Measurements from ENCODE around the gene SLC9A3.

The SLC9A3 gene

DNA sequence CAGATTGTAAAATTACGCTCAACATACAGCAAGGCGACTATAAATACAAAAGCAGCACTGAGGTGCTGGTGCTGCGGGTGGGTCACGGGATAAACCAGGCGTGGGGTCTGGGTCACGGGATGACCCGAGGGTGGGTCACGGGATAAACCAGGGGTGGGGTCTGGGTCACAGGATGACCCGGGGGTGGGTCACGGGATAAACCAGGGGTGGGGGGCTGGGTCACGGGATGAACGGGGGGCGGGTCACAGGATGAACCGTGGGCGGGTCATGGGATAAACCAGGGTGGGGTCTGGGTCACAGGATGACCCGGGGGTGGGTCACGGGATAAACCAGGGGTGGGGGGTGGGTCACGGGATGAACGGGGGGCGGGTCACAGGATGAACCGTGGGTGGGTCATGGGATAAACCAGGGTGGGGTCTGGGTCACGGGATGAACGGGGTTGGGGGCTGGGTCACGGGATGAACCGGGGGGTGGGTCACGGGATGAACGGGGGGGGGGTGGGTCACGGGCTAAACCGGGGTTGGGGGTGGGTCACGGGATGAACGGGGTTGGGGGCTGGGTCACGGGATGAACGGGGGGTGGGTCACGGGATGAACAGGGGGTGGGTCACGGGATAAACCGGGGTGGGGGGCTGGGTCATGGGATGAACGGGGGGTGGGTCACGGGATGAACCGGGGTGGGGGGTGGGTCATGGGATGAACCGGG, 30.2 kb upstream of the SLC9A3 start:
- no peak for DNase-seq (ENCODE audit: low read depth in 2 of 2)

DNA sequence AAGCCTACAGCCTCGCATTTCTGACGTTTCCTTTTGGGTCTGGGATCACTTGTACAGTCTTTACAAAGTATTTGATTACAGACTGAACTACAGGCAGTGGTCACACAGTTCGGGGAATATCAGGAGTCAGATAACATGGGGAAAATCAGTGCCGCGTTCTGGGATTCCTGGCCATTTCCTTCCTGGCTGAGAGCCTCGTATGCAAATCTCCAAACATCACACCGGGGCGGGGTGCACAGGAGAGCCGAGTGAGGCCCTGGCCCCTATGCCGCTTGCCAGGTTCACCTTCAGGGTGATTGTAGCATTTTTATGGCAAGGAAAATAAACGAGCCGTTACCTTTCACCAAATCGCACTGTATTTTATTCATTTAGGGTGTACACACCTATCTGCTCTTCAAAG, 29.6 kb upstream of the SLC9A3 start:
- no peak for DNase-seq (ENCODE audit: low read depth in 2 of 2)

- no peak for DNase-seq (ENCODE audit: low read depth in 2 of 2)
Measured at GRCh38 chr5:551406-551805, 27.2 kb upstream of the SLC9A3 start.

GRCh38 chr5:549229-549628, 25.0 kb upstream of the SLC9A3 start:
- DNase-seq (ENCODE audit: low read depth in 2 of 2) = no peak

GRCh38 chr5:548256-548655, 24.0 kb upstream of the SLC9A3 start:
- no peak for DNase-seq (ENCODE audit: low read depth in 2 of 2)

GRCh38 chr5:547086-547924, 23.1 kb upstream of the SLC9A3 start:
- no peak for DNase-seq (ENCODE audit: low read depth in 2 of 2)

DNA sequence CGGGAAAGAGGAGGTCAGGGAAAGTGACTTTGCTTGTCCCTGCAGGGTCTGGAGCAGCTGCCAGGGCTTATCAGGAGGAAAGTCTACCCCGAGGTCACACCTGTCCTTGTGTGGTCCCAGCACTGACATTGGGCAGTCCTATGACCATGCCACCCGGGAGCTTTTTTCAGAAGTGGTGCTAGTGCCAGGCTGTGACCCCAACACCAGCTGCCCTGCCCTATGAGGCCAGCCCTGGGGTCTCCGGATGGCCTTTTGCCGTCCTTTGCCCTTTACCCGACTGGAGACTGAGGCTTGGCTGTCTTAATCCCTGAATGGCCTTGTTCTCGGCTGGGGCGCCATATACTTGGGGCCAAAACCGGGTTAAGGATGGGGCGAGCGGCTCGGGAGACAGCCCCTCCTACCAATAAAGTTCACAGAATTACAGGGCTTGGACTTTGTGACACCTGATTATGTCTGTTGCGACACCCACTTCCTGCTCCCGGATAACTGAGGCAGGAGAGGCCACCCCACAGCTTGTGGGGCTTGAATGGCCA, 22.2 kb upstream of the SLC9A3 start:
- no peak for DNase-seq (ENCODE audit: low read depth in 2 of 2)

DNA sequence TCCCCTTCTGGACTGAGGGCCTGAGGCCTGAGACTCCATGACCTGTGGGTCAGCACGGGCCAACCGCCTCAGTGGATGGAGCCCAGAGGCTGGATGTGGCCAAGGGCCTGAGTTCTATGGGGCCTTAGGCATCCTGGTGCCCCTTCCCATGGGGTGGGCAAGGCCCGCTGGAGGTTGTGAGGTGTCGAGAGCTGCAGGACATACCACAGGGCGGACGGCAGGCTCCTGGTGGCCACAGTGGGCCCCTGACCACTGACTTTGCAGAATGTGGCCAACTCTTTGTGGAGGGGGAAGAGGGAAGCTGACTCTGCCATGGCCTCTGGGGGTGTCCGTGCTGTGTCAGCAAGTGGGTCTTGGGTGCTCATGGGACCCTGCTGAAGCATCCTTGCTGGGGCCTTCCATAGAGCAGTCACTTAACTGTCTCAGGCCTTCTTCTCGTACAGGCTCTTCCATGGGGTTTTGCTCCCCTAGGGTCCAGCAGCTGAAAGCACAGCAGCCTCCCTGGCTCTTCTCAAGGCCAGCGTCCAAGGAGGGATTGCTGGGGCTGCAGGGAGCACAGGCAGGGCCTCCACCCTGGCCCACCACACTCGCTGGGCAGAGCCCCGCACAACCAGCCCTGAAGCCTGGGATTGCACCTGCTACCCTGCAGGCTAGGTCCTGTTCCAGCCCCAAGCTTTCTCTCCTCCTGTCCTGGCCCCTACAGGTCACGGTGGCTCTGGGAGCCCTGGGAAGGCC, 21.6 kb upstream of the SLC9A3 start:
- DNase-seq (ENCODE audit: low read depth in 2 of 2) = no peak

- no peak for DNase-seq (ENCODE audit: low read depth in 2 of 2)
Measured at GRCh38 chr5:544675-545355, 20.6 kb upstream of the SLC9A3 start.

DNA sequence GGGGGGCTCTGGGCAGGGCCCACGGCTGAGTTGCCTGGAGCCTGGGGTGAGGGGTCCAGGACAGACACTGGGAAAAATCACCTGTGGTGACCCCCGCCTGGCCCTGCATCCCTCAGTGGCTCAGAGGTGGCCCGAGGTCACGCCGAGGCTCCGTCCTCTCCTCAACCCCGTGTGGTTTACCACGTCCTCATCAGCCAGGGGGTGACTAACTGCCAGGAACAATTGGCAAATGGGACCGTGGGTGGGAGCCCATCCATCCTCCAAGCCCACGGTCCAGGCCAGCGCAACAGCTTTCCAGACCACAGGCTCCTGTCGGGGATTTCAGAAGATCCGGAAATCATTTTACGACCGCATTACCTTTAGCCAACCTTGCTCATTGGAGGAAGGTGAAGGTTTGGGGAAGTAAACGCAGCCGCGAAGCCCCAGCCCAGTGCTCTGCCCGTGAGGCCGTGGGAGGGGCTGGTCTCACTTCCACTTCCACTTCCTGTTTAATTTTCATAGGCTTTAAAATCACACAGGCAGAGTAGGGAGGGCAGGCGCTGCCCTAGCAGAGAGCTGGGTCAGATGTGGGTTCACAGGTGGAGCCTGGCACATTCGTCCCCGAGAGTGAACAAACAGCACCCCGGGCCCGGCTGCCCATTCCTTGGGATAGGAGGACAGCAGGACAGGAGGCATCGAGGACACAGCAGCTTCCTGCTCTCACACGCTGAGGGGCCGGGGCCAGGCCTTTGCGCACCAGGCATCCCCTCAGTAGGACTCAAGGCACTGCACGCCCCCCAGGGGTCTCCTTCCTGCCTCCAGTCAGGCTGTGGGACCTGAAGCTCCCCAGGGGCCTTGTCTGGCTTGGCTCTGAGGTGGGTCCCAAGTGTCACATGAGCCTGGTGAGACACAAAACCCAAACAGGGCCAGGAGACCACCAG, 19.8 kb upstream of the SLC9A3 start:
- DNase-seq (ENCODE audit: low read depth in 2 of 2) = peak; percentile 19 to 24

- no peak for DNase-seq (ENCODE audit: low read depth in 2 of 2)
Measured at GRCh38 chr5:543351-543750, 19.1 kb upstream of the SLC9A3 start.

DNA sequence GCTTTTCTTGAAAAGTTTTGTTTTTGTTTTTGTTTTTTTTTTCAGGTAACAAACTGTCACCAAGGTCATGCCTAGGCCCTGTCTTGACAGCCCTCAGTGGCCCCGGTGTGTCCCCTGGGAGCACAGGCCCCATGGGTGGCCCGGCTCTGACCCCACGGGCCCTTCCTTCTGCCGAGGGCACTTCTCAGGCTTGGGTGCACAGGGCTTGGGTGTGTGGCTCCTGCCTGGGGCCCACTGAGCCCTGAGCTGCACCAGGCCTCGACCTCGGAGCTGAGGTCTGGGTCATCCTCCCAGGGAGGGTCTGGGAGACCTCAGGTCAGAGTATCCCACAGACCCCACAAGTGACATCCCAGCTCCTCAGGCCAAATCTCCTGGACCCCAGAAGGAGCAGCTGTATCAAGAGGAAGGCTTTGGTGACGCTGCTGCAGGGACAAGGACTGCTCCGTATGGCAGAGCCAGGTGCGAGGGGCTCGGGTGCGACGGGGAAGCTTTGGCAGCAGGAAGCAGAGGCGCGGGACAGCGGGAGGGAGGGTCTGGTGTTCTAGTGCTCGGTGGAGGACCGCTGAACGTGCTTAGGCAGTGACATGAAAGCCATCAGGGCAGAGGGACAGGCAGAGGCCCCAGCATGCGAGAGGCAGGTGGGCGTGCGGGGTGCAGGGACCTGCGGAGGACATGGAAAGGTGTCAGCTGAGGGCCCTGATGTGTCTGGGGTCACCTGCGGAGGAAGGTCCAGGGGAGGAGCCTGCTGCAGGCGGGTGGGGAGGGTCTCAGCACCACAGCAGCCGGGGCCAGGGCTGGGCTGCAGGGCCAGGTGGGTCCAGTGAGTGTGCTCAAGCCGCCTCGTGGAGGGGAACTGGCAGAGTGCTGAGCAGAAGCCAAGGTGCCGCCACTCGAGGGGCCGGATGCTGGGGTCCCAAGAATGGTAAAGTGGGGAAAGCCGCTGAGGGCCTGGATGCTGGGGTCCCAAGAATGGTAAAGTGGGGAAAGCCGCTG, 18.4 kb upstream of the SLC9A3 start:
- DNase-seq (ENCODE audit: low read depth in 2 of 2) = no peak

DNA sequence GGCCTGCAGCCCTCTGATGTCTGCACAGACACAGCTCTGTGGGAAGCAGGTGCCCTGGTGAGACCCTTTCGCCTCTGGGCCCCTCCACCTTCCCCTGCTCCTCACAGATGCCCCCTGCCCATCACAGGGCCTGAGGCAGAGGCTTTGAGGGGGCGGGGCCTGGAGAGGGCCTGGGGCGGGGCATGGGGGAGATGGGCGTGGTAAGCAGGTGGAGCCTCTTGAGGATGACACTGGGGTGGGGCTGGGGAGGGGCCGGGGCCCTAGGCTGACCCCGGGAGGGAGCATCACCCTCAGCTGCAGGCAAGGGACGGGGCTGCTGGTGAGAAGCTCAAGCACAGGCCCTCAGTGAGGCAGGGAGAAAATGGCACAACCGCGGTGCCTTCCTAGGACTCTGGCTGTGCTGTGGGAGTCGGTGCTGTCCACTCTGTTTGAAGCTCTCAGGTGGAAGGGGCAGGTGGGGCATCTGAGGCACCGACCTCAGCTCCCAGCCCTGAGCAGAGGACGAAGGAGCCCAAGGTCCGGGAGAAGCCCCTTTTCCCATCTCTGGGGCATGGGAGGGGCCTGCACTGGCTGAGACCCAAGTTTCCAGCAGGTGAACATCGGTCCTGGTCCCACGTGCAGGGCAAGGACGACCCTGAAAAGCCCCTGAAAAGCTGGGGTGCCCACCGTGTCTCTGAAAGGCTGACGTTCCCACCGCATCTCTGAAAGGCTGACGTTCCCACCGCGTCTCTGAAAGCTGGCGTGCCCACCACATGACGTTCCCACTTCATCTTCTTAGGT, 17.5 kb upstream of the SLC9A3 start:
- DNase-seq (ENCODE audit: low read depth in 2 of 2) = no peak

DNA sequence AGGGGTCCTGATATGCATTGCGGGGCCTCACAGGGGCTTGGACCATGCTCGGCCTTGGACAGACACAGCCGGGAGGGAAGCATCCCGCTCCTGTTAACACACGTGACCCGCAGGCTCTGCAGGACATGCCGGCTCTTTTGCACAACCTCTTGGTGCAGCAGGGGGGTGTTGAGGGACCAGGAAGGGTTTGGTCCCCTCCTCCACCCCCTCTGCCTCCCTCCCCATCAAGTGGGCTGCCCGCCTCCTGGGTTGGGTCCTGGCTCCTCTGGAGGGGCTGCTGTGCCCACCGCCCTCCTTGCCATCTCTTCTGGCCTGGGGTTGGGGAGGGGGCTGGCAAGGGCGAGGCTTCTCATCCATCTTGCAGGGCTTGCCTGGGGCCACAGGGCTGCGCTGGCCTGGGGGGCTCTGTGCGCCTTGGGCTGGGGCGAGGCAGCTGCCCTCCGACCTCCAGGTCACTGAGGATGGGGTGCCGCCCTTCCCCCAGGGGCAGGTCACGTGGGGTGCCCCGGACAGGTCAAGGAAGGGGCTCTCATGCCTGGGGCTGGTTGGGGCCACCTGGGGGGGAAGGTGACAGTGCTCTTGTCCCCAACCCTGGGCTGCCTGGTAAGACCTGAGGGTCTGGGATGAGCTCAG, 16.8 kb upstream of the SLC9A3 start:
- no peak for DNase-seq (ENCODE audit: low read depth in 2 of 2)

GRCh38 chr5:540071-540905, 16.0 kb upstream of the SLC9A3 start:
- DNase-seq (ENCODE audit: low read depth in 2 of 2) = no peak

DNA sequence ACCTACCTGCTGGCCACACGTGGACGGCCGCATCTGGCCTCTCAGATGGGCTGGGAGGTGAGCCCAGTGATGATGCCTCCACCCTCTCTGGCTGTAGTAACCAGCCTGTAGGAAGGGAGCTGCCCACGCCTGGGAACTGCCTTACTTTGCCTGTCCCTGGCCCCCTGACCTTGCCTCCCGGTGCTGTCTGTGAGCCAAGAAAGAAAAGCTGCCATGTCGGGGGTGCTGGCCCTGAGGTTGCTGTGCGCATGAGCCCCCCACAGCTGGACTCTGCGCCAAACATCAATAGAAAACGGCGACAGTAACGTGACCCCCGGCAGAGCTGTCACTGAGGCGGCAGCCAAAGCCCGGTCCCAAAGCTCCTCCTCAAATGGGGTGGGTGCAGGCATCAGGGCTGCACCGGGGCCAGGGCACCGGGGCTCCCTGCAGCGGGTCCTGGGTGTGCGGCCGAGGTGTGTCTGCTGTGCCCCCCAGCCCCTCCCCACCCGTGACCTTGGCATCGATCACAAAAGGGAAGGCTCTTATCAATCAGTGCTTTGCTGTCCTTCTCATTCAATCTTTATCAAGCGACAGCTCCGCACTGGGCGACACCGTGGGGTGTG, 15.3 kb upstream of the SLC9A3 start:
- no peak for DNase-seq (ENCODE audit: low read depth in 2 of 2)
